ENCODE results near the gene GRK4.

DNA sequence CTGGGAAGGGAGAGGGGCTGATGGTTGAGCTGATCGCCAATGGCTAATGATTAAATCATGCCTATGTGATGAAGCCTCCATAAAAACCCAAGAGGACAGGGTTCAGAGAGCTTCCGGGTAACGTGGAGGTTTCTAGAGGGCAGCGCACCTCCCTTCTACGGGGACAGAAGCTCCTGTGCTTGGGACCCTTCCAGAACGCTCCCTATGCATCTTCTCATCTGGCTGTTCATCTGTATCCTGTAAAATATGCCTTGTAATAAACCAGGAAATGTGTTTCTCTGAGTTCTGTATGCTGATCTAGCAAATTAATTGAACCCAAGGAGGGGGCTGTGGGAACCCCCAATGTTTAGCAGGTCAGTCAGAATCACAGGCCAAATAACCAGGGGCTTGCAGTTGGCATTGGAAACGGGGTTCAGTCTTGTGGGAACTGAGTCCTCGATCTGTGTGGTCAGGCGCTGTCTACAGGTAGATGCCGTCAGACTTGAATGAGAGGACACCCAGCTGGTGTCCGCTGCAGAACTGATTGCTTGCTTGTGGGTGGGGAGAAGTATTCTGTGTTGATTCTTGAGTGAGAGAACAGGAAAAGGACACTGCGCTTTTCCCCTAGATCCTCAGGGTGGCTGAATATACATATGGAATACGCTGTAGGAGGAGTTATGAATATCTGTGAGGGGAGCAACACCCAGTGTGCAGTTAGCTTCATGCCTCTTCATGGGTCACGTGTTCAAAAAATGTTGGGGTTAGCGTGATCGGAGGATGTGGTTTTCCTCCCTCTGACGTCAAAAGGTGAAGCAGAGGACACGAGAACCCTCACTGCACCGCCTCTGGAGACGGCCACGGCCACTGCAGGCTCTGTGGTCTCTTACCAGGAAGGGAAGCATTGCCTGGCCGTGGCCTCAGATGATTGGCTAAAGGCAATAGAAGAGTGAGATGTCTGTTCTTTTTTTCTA, 81.8 kb downstream of the GRK4 start:
- no peak for TF ChIP-seq FOS (IDR thresholded peaks at IDR 0.05; ENCODE audit: borderline replicate concordance, extremely low read depth, insufficient read length)
- peak; percentile 33 for TF ChIP-seq SP1 (IDR thresholded peaks at IDR 0.05; ENCODE audit: low read depth, low read length)
- TF ChIP-seq SPI1 (IDR thresholded peaks at IDR 0.05; ENCODE audit: borderline replicate concordance, insufficient read depth, low read depth, low read length), result no peak; the same call in 1 of the 2 replicates
- TF ChIP-seq, protein P1, sequence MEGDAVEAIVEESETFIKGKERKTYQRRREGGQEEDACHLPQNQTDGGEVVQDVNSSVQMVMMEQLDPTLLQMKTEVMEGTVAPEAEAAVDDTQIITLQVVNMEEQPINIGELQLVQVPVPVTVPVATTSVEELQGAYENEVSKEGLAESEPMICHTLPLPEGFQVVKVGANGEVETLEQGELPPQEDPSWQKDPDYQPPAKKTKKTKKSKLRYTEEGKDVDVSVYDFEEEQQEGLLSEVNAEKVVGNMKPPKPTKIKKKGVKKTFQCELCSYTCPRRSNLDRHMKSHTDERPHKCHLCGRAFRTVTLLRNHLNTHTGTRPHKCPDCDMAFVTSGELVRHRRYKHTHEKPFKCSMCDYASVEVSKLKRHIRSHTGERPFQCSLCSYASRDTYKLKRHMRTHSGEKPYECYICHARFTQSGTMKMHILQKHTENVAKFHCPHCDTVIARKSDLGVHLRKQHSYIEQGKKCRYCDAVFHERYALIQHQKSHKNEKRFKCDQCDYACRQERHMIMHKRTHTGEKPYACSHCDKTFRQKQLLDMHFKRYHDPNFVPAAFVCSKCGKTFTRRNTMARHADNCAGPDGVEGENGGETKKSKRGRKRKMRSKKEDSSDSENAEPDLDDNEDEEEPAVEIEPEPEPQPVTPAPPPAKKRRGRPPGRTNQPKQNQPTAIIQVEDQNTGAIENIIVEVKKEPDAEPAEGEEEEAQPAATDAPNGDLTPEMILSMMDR (IDR thresholded peaks at IDR 0.05 in 2 of 3, conservative IDR thresholded peaks at IDR 0.05 in 1 of 3; ENCODE audit: control insufficient read depth in 2 of 3, extremely low read depth in 1 of 3, insufficient read depth in 1 of 3, low read depth in 3 of 3, low read length in 3 of 3), result no peak
- no peak for TF ChIP-seq POLR2A (IDR thresholded peaks at IDR 0.05; ENCODE audit: low read depth, low read length)
- 0 out of 2 replicates have a peak, but pooled peaks have one; percentile 44 for TF ChIP-seq YY1 (IDR thresholded peaks at IDR 0.05; ENCODE audit: low read depth, low read length)
- TF ChIP-seq BRCA1 (IDR thresholded peaks at IDR 0.05; ENCODE audit: low read depth, low read length), result no peak
- TF ChIP-seq MYC (IDR thresholded peaks at IDR 0.05; ENCODE audit: insufficient read depth, insufficient read length, insufficient replicate concordance, low read length, severe bottlenecking), result no peak
- TF ChIP-seq JUNB (IDR thresholded peaks at IDR 0.05), result no peak
- no peak for TF ChIP-seq TCF3 (IDR thresholded peaks at IDR 0.05; ENCODE audit: borderline replicate concordance, insufficient read depth, low read depth, low read length)
- no peak for TF ChIP-seq EZH2 (IDR thresholded peaks at IDR 0.05; ENCODE audit: borderline replicate concordance, control insufficient read depth, low read depth, low read length)
- TF ChIP-seq, protein P2, sequence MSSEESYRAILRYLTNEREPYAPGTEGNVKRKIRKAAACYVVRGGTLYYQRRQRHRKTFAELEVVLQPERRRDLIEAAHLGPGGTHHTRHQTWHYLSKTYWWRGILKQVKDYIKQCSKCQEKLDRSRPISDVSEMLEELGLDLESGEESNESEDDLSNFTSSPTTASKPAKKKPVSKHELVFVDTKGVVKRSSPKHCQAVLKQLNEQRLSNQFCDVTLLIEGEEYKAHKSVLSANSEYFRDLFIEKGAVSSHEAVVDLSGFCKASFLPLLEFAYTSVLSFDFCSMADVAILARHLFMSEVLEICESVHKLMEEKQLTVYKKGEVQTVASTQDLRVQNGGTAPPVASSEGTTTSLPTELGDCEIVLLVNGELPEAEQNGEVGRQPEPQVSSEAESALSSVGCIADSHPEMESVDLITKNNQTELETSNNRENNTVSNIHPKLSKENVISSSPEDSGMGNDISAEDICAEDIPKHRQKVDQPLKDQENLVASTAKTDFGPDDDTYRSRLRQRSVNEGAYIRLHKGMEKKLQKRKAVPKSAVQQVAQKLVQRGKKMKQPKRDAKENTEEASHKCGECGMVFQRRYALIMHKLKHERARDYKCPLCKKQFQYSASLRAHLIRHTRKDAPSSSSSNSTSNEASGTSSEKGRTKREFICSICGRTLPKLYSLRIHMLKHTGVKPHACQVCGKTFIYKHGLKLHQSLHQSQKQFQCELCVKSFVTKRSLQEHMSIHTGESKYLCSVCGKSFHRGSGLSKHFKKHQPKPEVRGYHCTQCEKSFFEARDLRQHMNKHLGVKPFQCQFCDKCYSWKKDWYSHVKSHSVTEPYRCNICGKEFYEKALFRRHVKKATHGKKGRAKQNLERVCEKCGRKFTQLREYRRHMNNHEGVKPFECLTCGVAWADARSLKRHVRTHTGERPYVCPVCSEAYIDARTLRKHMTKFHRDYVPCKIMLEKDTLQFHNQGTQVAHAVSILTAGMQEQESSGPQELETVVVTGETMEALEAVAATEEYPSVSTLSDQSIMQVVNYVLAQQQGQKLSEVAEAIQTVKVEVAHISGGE (CRISPR knock-in tag; IDR thresholded peaks at IDR 0.05), result no peak
